ENCODE measurements around the gene GAP43. TPM values are rescaled to one million over a fixed set of nuclear protein-coding genes. Genes with fewer than 3 reads are reported as not detected.

GAP43 gene
- total RNA-seq, 1 donor from 2014 or later = 0.21 TPM

DNA sequence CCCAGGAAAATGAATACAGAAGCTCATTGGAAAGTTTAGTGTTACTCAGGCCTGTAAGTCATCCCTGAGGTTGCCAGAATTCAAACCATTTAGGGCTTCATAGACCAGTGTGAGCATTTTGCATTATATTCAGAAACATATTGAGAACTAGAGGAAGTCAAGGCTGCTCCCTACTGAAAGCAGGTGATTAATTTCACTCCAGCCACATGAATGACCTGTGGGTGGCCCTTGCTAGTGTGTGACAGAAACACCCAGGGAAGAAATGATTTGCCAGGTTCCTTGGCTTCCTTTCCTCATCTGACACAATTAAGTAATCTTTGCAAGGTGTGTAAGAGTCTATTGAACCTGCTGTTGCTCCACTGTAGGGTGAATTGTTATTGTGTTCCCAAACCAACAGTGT, 61.8 kb downstream of the GAP43 start:
- DNase-seq (ENCODE audit: low read depth) = no peak
- Histone ChIP-seq H3K4me3 (ENCODE audit: low read depth, low read length) (no peak overlapping the region), H3K36me3 (ENCODE audit: control insufficient read depth, insufficient read depth, low read length) (no peaks in the 10 kb centered on the region), H3K27me3 (ENCODE audit: control insufficient read depth, insufficient read depth, low read length) (no peaks in the 10 kb centered on the region)
- TF ChIP-seq, protein P1, sequence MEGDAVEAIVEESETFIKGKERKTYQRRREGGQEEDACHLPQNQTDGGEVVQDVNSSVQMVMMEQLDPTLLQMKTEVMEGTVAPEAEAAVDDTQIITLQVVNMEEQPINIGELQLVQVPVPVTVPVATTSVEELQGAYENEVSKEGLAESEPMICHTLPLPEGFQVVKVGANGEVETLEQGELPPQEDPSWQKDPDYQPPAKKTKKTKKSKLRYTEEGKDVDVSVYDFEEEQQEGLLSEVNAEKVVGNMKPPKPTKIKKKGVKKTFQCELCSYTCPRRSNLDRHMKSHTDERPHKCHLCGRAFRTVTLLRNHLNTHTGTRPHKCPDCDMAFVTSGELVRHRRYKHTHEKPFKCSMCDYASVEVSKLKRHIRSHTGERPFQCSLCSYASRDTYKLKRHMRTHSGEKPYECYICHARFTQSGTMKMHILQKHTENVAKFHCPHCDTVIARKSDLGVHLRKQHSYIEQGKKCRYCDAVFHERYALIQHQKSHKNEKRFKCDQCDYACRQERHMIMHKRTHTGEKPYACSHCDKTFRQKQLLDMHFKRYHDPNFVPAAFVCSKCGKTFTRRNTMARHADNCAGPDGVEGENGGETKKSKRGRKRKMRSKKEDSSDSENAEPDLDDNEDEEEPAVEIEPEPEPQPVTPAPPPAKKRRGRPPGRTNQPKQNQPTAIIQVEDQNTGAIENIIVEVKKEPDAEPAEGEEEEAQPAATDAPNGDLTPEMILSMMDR (IDR thresholded peaks at IDR 0.05; ENCODE audit: insufficient read depth, low read length, poor library complexity, severe bottlenecking) = no peak

DNA sequence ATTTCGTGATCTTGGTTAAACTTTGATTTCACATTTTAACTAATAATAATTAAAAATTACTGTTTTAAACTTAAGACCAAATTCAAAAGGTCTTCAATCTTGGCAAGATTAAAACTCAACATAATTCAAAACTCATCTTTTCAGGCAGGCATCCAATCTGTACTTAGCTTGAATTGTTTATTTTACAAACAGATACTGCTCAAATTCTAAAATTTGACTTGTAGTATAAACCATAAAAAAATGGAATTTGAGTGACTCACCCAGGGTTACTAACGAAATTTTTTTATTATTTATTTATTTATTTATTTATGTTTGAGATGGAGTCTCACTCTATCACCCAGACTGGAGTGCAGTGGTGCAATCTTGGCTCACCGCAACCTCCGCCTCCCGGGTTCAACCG, 64.4 kb downstream of the GAP43 start:
- Histone ChIP-seq H3K4me3 (ENCODE audit: low read depth, low read length) (no peak overlapping the region), H3K27me3 (ENCODE audit: control insufficient read depth, insufficient read depth, low read length) (no peaks in the 10 kb centered on the region), H3K36me3 (ENCODE audit: control insufficient read depth, insufficient read depth, low read length) (no peaks in the 10 kb centered on the region)
- TF ChIP-seq, protein P1 (IDR thresholded peaks at IDR 0.05; ENCODE audit: insufficient read depth, low read length, poor library complexity, severe bottlenecking) = no peak
- no peak for DNase-seq (ENCODE audit: low read depth)

DNA sequence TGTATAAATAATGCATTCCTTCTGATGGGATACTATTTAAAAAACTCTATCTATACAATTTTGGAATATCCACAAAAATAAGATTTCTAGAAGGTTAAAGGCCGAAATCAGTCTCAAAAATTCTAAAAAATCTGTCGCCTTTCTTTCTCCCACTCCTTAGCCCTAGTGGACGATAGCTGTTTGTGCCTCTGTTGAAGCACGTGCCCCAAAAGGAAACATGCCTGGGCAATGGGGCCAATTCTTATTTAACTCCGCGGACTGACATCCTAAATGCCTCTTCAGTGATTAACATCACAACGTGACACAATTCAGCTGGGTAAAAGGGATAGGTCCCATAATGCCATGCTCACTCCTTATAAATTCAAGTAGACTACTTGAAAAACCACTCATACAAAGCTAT, 65.1 kb downstream of the GAP43 start:
- DNase-seq (ENCODE audit: low read depth) = no peak
- H3K4me3 ChIP-seq (ENCODE audit: low read depth, low read length) = no peak overlapping the region
- H3K36me3 ChIP-seq (ENCODE audit: control insufficient read depth, insufficient read depth, low read length) = no peaks in the 10 kb centered on the region
- TF ChIP-seq, protein P1 (IDR thresholded peaks at IDR 0.05; ENCODE audit: insufficient read depth, low read length, poor library complexity, severe bottlenecking) = no peak
- H3K27me3 ChIP-seq (ENCODE audit: control insufficient read depth, insufficient read depth, low read length) = no peaks in the 10 kb centered on the region

DNA sequence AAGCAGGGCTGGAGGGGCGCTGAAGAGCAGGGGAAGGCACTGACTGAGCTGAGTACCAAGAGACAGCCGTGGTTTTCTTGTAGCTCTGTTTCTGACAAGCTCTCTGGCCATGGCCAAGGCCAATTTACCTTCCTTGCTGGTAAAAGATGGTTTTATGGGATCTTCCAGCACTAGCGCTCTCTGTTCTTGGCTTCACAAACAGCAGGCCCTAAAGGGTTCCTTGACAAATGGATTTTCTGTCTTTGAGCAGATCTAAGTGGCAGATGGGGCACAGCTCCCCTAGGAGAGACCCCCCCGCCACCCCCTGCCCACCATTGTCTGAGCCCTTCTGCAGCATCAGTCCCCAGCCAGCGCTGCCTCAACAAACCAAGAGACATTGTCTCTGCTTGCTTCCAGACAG, 66.6 kb downstream of the GAP43 start:
- Histone ChIP-seq H3K27me3 (ENCODE audit: control insufficient read depth, insufficient read depth, low read length) (no peaks in the 10 kb centered on the region), H3K36me3 (ENCODE audit: control insufficient read depth, insufficient read depth, low read length) (no peaks in the 10 kb centered on the region), H3K4me3 (ENCODE audit: low read depth, low read length) (no peak overlapping the region)
- TF ChIP-seq, protein P1 (IDR thresholded peaks at IDR 0.05; ENCODE audit: insufficient read depth, low read length, poor library complexity, severe bottlenecking) = no peak
- DNase-seq (ENCODE audit: low read depth) = no peak

DNA sequence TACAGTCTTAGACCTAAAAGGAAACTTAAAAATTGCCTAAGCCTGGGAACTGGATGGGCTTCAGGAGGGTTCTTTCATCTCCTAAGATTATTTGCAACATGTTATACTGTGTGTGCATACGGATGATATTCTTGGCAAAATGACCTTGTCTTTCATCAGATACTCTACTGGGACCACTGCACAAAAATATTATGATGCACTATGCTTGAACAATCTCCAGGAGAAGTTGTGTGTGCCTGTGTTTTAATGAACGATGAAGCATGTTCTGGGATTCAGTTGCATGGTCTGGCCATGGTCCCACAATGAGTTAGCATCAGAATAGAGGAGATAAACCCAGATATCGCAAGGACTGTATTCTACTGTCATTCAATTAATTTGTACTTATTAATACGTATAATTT, 68.7 kb downstream of the GAP43 start:
- H3K4me3 ChIP-seq (ENCODE audit: low read depth, low read length) = no peak overlapping the region
- no peaks in the 10 kb centered on the region for H3K36me3 ChIP-seq (ENCODE audit: control insufficient read depth, insufficient read depth, low read length)
- no peak for DNase-seq (ENCODE audit: low read depth)
- TF ChIP-seq, protein P1 (IDR thresholded peaks at IDR 0.05; ENCODE audit: insufficient read depth, low read length, poor library complexity, severe bottlenecking) = no peak
- no peaks in the 10 kb centered on the region for H3K27me3 ChIP-seq (ENCODE audit: control insufficient read depth, insufficient read depth, low read length)

DNA sequence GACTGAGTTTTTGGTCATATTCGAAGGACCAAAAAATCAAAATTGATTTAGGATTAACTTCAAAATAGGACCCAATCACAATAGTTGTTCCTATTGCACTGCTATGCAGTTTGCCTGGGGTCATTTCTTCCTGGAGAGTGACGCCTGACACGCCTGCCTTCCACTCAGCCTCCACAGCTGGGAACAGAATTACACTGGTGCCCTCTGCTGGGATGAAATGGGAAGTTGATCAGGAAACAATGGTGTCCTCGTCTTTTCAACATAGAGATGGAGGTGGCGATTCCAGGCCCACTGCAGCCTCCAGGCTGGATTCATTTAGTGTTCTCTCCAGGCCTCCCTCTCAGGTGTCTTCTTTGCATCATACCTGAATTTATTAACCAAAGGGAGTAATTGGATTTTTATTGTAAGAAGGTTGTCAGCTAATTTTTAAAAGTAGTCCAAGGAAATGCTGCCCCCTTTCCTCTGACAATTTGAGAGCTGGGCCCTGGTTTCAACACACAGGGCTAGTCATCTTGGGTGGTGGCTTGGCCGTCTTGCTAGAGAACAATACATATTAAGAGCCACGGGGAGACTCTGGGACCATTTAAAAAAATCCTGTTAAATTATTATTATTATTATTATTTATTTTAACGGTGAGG, 69.7 kb downstream of the GAP43 start:
- DNase-seq (ENCODE audit: low read depth) = no peak
- TF ChIP-seq, protein P1 (IDR thresholded peaks at IDR 0.05; ENCODE audit: insufficient read depth, low read length, poor library complexity, severe bottlenecking) = peak; percentile 70
- no peaks in the 10 kb centered on the region for H3K36me3 ChIP-seq (ENCODE audit: control insufficient read depth, insufficient read depth, low read length)
- no peak overlapping the region for H3K4me3 ChIP-seq (ENCODE audit: low read depth, low read length)
- no peaks in the 10 kb centered on the region for H3K27me3 ChIP-seq (ENCODE audit: control insufficient read depth, insufficient read depth, low read length)
